Neural cell (in vitro differentiated cells): Measurements from ENCODE around the gene RGS19. TPM values are rescaled to one million over a fixed set of nuclear protein-coding genes. Genes with fewer than 3 reads are reported as not detected.

Source experiments
- H2AFZ ChIP-seq: fragments of 200-600, 300-800 bp; sonication (generic), shearing (Covaris generic); 2 replicates; pipeline ENCODE4 v1.6.0; 2014; ENCODE audit warnings: low read depth, mild to moderate bottlenecking, antibody characterized with exemption, low read length, moderate library complexity
- H3F3A ChIP-seq: fragments of 200-600 bp; shearing (Covaris generic); 2 replicates; pipeline ENCODE4 v1.6.1; 2016; ENCODE audit warnings: mild to moderate bottlenecking, moderate library complexity, mixed read lengths, antibody characterized with exemption, low read length; ENCODE audit not compliant: insufficient read depth, poor library complexity, severe bottlenecking
- H3K27ac ChIP-seq: fragments of 200-600, 300-800 bp; sonication (generic), shearing (Covaris generic); 2 replicates; pipeline ENCODE4 v1.5.1; 2014; ENCODE audit warnings: mild to moderate bottlenecking, low read length, moderate library complexity
- H3K27me3 ChIP-seq: fragments of 300-800, 200-600 bp; sonication (generic), shearing (Covaris generic); 2 replicates; pipeline ENCODE4 v1.6.0; 2014; ENCODE audit warnings: mild to moderate bottlenecking, low read depth, low read length, moderate library complexity; ENCODE audit not compliant: insufficient read depth
- H3K36me3 ChIP-seq: fragments of 300-800, 200-600 bp; sonication (generic), shearing (Covaris generic); 2 replicates; pipeline ENCODE4 v1.5.1; 2014; ENCODE audit warnings: mild to moderate bottlenecking, antibody characterized with exemption, low read length, moderate library complexity; ENCODE audit not compliant: insufficient read depth
- H3K4me2 ChIP-seq: fragments of 300-800, 200-600 bp; sonication (generic), shearing (Covaris generic); 2 replicates; pipeline ENCODE4 v1.6.0; 2014; ENCODE audit warnings: mild to moderate bottlenecking, low read length
- H3K4me3 ChIP-seq: fragments of 300-800, 200-600 bp; sonication (generic), shearing (Covaris generic); 2 replicates; pipeline ENCODE4 v1.5.1; 2014; ENCODE audit warnings: mild to moderate bottlenecking, low read length, moderate library complexity
- H3K79me2 ChIP-seq: fragments of 200-600 bp; shearing (Covaris generic); replicated peaks from 2 replicates; pipeline ENCODE4 v1.6.0; 2014; ENCODE audit warnings: mild to moderate bottlenecking, low read length, moderate library complexity; ENCODE audit not compliant: insufficient read depth
- H3K9ac ChIP-seq: fragments of 300-800, 200-600 bp; sonication (generic), shearing (Covaris generic); 2 replicates; pipeline ENCODE4 v1.6.1; 2016; ENCODE audit warnings: mild to moderate bottlenecking, low read length, mixed read lengths
- H3K9me2 ChIP-seq: fragments of 200-600 bp; shearing (Covaris generic); 2 replicates; pipeline ENCODE4 v1.6.1; 2016; ENCODE audit warnings: mild to moderate bottlenecking, low read length, mixed read lengths; ENCODE audit not compliant: insufficient read depth
- H3K9me3 ChIP-seq: fragments of 200-600, 300-800 bp; sonication (generic), shearing (Covaris generic); 2 replicates; pipeline ENCODE4 v1.6.1; 2016; ENCODE audit warnings: mild to moderate bottlenecking, mixed run types, low read length, moderate library complexity, mixed read lengths
- H4K20me1 ChIP-seq: fragments of 200-600 bp; shearing (Covaris generic); 2 replicates; pipeline ENCODE4 v1.6.1; 2016; ENCODE audit warnings: mild to moderate bottlenecking, mixed run types; ENCODE audit not compliant: insufficient read depth
- CTCF ChIP-seq: fragments of 450-650 bp; IDR thresholded peaks from 2 replicates; pipeline ENCODE4 v1.5.1; 2014; ENCODE audit warnings: antibody characterized with exemption, mild to moderate bottlenecking, moderate library complexity; ENCODE audit not compliant: poor library complexity, severe bottlenecking
- EP300 ChIP-seq: fragments of 450-650 bp; conservative IDR thresholded peaks from 2 replicates; pipeline ENCODE4 v1.6.1; 2014; ENCODE audit warnings: antibody characterized with exemption, mild to moderate bottlenecking, moderate library complexity; ENCODE audit not compliant: poor library complexity, severe bottlenecking
- EZH2 ChIP-seq: fragments of 200-600, 300-800 bp; shearing (Covaris generic), sonication (generic); IDR thresholded peaks from 2 replicates; pipeline ENCODE4 v1.6.1; 2014; ENCODE audit warnings: antibody characterized with exemption, low read length, borderline replicate concordance, mild to moderate bottlenecking; ENCODE audit not compliant: insufficient read depth, poor library complexity, severe bottlenecking
- MXI1 ChIP-seq: fragments of 450-650 bp; conservative IDR thresholded peaks from 2 replicates; pipeline ENCODE4 v1.6.1; 2014; ENCODE audit warnings: antibody characterized with exemption, mild to moderate bottlenecking; ENCODE audit not compliant: poor library complexity, severe bottlenecking
- POLR2AphosphoS5 ChIP-seq: IDR thresholded peaks from 2 replicates; pipeline ENCODE4 v1.6.1; 2012
- RAD21 ChIP-seq: fragments of 450-650 bp; conservative IDR thresholded peaks from 2 replicates; pipeline ENCODE4 v1.6.1; 2014; ENCODE audit warnings: antibody characterized with exemption, mild to moderate bottlenecking, moderate library complexity
- REST ChIP-seq: IDR thresholded peaks from 2 replicates; pipeline ENCODE4 v1.6.1; 2012; ENCODE audit warnings: borderline replicate concordance
- SMC3 ChIP-seq: fragments of 450-650 bp; conservative IDR thresholded peaks from 2 replicates; pipeline ENCODE4 v1.6.1; 2014; ENCODE audit warnings: antibody characterized with exemption, mild to moderate bottlenecking, moderate library complexity; ENCODE audit not compliant: poor library complexity
- TAF1 ChIP-seq: IDR thresholded peaks from 2 replicates; pipeline ENCODE4 v1.6.1; 2012; ENCODE audit warnings: low read depth
- polyA plus RNA-seq: library from polyadenylated mRNA; depleted of rRNA; stranded (reverse); fragments of >200 nt; gene quantifications from 2 replicates; pipeline ENCODE4 v1.2.3, GENCODE V29; 2014

The RGS19 gene
- polyA plus RNA-seq, 1 donor from 2014 or later = 3.4 TPM

- Histone ChIP-seq H3F3A (no peaks in the 10 kb centered on the region), H4K20me1 (no peaks in the 10 kb centered on the region), H3K4me3 (no peak overlapping the region), H3K4me2 (no peak overlapping the region), H3K36me3 (no peaks in the 10 kb centered on the region), H3K79me2 (no peaks in the 10 kb centered on the region), H3K9ac (no peak overlapping the region), H3K9me2 (no peaks in the 10 kb centered on the region), H3K9me3 (no peaks in the 10 kb centered on the region), H3K27ac (no peak overlapping the region), H2AFZ (no peak overlapping the region), H3K27me3 (peaks cover 54% of the 10 kb centered on the region)
- TF ChIP-seq CTCF (no peak), MXI1 (no peak), REST (no peak), EZH2 (no peak), TAF1 (no peak), EP300 (no peak), SMC3 (no peak)
These were observed 42.2 kb downstream of the RGS19 start for GRCh38 chr20:64037199-64037497.

GRCh38 chr20:64036346-64037198 is 42.7 kb downstream of the RGS19 start:
- H3K36me3 ChIP-seq = no peaks in the 10 kb centered on the region
- no peaks in the 10 kb centered on the region for H3K9me2 ChIP-seq
- H3K9ac ChIP-seq = no peak overlapping the region
- no peak overlapping the region for H3K27ac ChIP-seq
- no peak overlapping the region for H3K4me3 ChIP-seq
- peaks cover 48% of the 10 kb centered on the region for H3K27me3 ChIP-seq
- H3K4me2 ChIP-seq = no peak overlapping the region
- TF ChIP-seq EP300 (no peak), MXI1 (no peak), POLR2AphosphoS5 (no peak), EZH2 (no peak), SMC3 (no peak), TAF1 (no peak), REST (no peak), RAD21 (no peak), CTCF (no peak)
- H2AFZ ChIP-seq = no peak overlapping the region
- no peaks in the 10 kb centered on the region for H3F3A ChIP-seq
- H4K20me1 ChIP-seq = no peaks in the 10 kb centered on the region
- H3K79me2 ChIP-seq = no peaks in the 10 kb centered on the region
- H3K9me3 ChIP-seq = no peaks in the 10 kb centered on the region
